ENCODE data around the gene NR4A2. TPM values are rescaled to one million over a fixed set of nuclear protein-coding genes. Genes with fewer than 3 reads are reported as not detected.

Gene NR4A2
- total RNA-seq, 2 donors from 2014 or later: 1.0 to 5.9 TPM

GRCh38 chr2:156322686-156323231 lies 9.8 kb downstream of the NR4A2 start:
- TF ChIP-seq CTCF (IDR thresholded peaks at IDR 0.05) (no peak), POLR2A (IDR thresholded peaks at IDR 0.05) (no peak)
- H3K36me3 ChIP-seq (replicated peaks in 1 of 2; ENCODE audit: insufficient read depth in 1 of 2, low read depth in 2 of 2): peaks cover 0 to 5% of the 10 kb centered on the region in 2 donors
- 43 to 54% methylated on average over 25 to 26 of the region's 26 CpGs for WGBS, 2 donors
- no peak overlapping the region for H3K27ac ChIP-seq
- no peaks in the 10 kb centered on the region for H3K27me3 ChIP-seq
- DNase-seq: no peak
- H3K4me3 ChIP-seq: no peak overlapping the region
- intact Hi-C loops (cut with DNase I): no loop called here
- no peaks in the 10 kb centered on the region for H3K9me3 ChIP-seq
- ATAC-seq: no peak
- peaks cover 24% of the 10 kb centered on the region for H3K4me1 ChIP-seq

GRCh38 chr2:156322051-156322685 lies 10.4 kb downstream of the NR4A2 start:
- 28 to 38% methylated on average over 21 of the region's 21 CpGs for WGBS, 2 donors
- DNase-seq: peak in 2 of 4 donors; percentile 30 to 42
- Histone ChIP-seq H3K36me3 (replicated peaks in 1 of 2; ENCODE audit: insufficient read depth in 1 of 2, low read depth in 2 of 2) (peaks cover 0 to 5% of the 10 kb centered on the region in 2 donors), H3K4me3 (no peak overlapping the region), H3K4me1 (peaks cover 24% of the 10 kb centered on the region), H3K27me3 (no peaks in the 10 kb centered on the region), H3K27ac (no peak overlapping the region), H3K9me3 (no peaks in the 10 kb centered on the region)
- TF ChIP-seq POLR2A (IDR thresholded peaks at IDR 0.05): no peak
- no peak for TF ChIP-seq CTCF (IDR thresholded peaks at IDR 0.05)
- intact Hi-C loops (cut with DNase I): no loop called here
- ATAC-seq: no peak

- TF ChIP-seq POLR2A (IDR thresholded peaks at IDR 0.05): no peak
- peak in 2 of 7 experiments; percentile 7 to 23 for TF ChIP-seq CTCF (IDR thresholded peaks at IDR 0.05)
- Histone ChIP-seq H3K9me3 (no peaks in the 10 kb centered on the region), H3K4me3 (no peak overlapping the region), H3K27me3 (no peaks in the 10 kb centered on the region), H3K4me1 (peaks cover 24% of the 10 kb centered on the region), H3K27ac (peak overlapping the region in 3 of 4 donors; percentile 81 to 90 (median 86)), H3K36me3 (replicated peaks in 1 of 2; ENCODE audit: insufficient read depth in 1 of 2, low read depth in 2 of 2) (peaks cover 0 to 4% of the 10 kb centered on the region in 2 donors)
- DNase-seq: peak in 3 of 4 donors; percentile 30 to 57 (median 40)
- ATAC-seq: no peak
- 5 to 6% methylated on average over 31 of the region's 31 CpGs for WGBS, 2 donors
- intact Hi-C loops (cut with DNase I): no loop called here
Observed at GRCh38 chr2:156321243-156321904, 11.1 kb downstream of the NR4A2 start.

GRCh38 chr2:156320486-156321098 lies 11.9 kb downstream of the NR4A2 start:
- Histone ChIP-seq H3K27me3 (no peaks in the 10 kb centered on the region), H3K4me1 (peaks cover 24% of the 10 kb centered on the region), H3K4me3 (peak overlapping the region in 1 of 2 donors; percentile 13), H3K9me3 (no peaks in the 10 kb centered on the region), H3K36me3 (replicated peaks in 1 of 2; ENCODE audit: insufficient read depth in 1 of 2, low read depth in 2 of 2) (no peaks in the 10 kb centered on the region), H3K27ac (peak overlapping the region; percentile 81 to 90 (median 84))
- DNase-seq: peak; percentile 63 to 76 (median 66)
- 2 to 3% methylated on average over 30 to 31 of the region's 31 CpGs for WGBS, 2 donors
- intact Hi-C loops (cut with DNase I): no loop called here
- TF ChIP-seq POLR2A (IDR thresholded peaks at IDR 0.05) (no peak), CTCF (IDR thresholded peaks at IDR 0.05) (peak in 1 of 7 experiments; percentile 3)
- ATAC-seq: peak; percentile 55

Data from body of pancreas (tissue), 4 donors.